Dermis microvascular lymphatic vessel endothelial cell (primary cell): ENCODE measurements around the gene GCLC. TPM values are rescaled to one million over a fixed set of nuclear protein-coding genes. Genes with fewer than 3 reads are reported as not detected.
"Not testable (repeated sequence)": the region's sequence is repeated elsewhere in the genome, so short reads cannot be mapped to it uniquely, and the experiment has no call there.

Experiments used
- DNase-seq, 2 donors: peaks; one replicate each; pipeline versions ENCODE4 v3.0.0 to v3.0.0-alpha.2; 2010; ENCODE audit warnings: low read depth in 2 of 2
- total RNA-seq: library from RNA; depleted of rRNA; stranded (reverse); fragments of >200 nt; gene quantifications from 2 replicates; pipeline ENCODE4 v1.2.1, GENCODE V29; 2014

Gene GCLC
- total RNA-seq, 1 donor from 2014 or later: 19.0 TPM

- DNase-seq: no peak
Observed at GRCh38 chr6:53495506-53496499, 49.1 kb downstream of the GCLC start.

GRCh38 chr6:53494076-53494475 is 50.8 kb downstream of the GCLC start:
- no peak for DNase-seq

GRCh38 chr6:53493635-53494025 is 51.3 kb downstream of the GCLC start:
- DNase-seq: no peak

- peak in 1 of 2 donors; percentile 51 for DNase-seq
Observed at GRCh38 chr6:53492860-53493634, 51.9 kb downstream of the GCLC start.

GRCh38 chr6:53487080-53487479 is 57.8 kb downstream of the GCLC start:
- DNase-seq: no peak

GRCh38 chr6:53486679-53487078 is 58.2 kb downstream of the GCLC start:
- DNase-seq: no peak

- peak; percentile 72 to 78 for DNase-seq
Observed at GRCh38 chr6:53484476-53485280, 60.2 kb downstream of the GCLC start.

GRCh38 chr6:53483423-53484353 is 61.2 kb downstream of the GCLC start:
- DNase-seq: peak; percentile 63 to 77

- DNase-seq: no peak
Observed at GRCh38 chr6:53481323-53481722, 63.6 kb downstream of the GCLC start.

GRCh38 chr6:53480774-53481173 is 64.1 kb downstream of the GCLC start:
- DNase-seq: not testable (repeated sequence)

GRCh38 chr6:53479871-53480270 is 65.0 kb downstream of the GCLC start:
- no peak for DNase-seq

GRCh38 chr6:53476964-53477363 is 67.9 kb downstream of the GCLC start:
- no peak for DNase-seq

- no peak for DNase-seq
Observed at GRCh38 chr6:53474010-53474409, 70.9 kb downstream of the GCLC start.

- no peak for DNase-seq
Observed at GRCh38 chr6:53469163-53469562, 75.7 kb downstream of the GCLC start.

- DNase-seq: no peak
Observed at GRCh38 chr6:53466257-53466656, 78.6 kb downstream of the GCLC start.

GRCh38 chr6:53465732-53466131 is 79.2 kb downstream of the GCLC start:
- no peak for DNase-seq

- no peak for DNase-seq
Observed at GRCh38 chr6:53464927-53465460, 79.9 kb downstream of the GCLC start.

- DNase-seq: no peak
Observed at GRCh38 chr6:53464483-53464882, 80.4 kb downstream of the GCLC start.

- no peak for DNase-seq
Observed at GRCh38 chr6:53461696-53462095, 83.2 kb downstream of the GCLC start.

GRCh38 chr6:53461041-53461656 is 83.8 kb downstream of the GCLC start:
- DNase-seq: no peak
